Testis (tissue), 3 donors: Measurements from ENCODE around the gene TBC1D10A. TPM values are rescaled to one million over a fixed set of nuclear protein-coding genes. Genes with fewer than 3 reads are reported as not detected.
A peak's percentile ranks its signal among the peaks of the same experiment; 100 is the strongest.

Experiments used
- DNase-seq: peaks from one replicate; pipeline ENCODE4 v3.0.0-alpha.2; 2019
- H3K27ac ChIP-seq, 2 donors: fragments of 200-600 bp; sonication (generic); one replicate each; pipeline ENCODE4 v1.5.1; 2019
- H3K27me3 ChIP-seq: fragments of 200-600 bp; sonication (generic); one replicate; pipeline ENCODE4 v1.5.1; 2019
- H3K36me3 ChIP-seq: fragments of 200-600 bp; sonication (generic); one replicate; pipeline ENCODE4 v1.5.1; 2017; ENCODE audit warnings: low read depth; ENCODE audit errors: missing control alignments
- H3K4me1 ChIP-seq: fragments of 200-600 bp; sonication (generic); one replicate; pipeline ENCODE4 v1.5.1; 2019
- H3K4me3 ChIP-seq, 2 donors: fragments of 200-600 bp; sonication (generic); one replicate each; pipeline ENCODE4 v1.5.1; 2017 to 2019
- H3K9me3 ChIP-seq: fragments of 200-600 bp; sonication (generic); one replicate; pipeline ENCODE4 v1.5.1; 2017
- CTCF ChIP-seq, 3 experiments: fragments of 450-650 bp in 2 of 3; fragments of 200-600 bp in 1 of 3; sonication (generic) in 1 of 3; IDR thresholded peaks; one replicate each; pipeline ENCODE4 v1.5.1; 2016 to 2019; ENCODE audit warnings: antibody characterized with exemption in 3 of 3, mild to moderate bottlenecking in 2 of 3, moderate library complexity in 1 of 3
- POLR2A ChIP-seq: fragments of 450-650 bp; IDR thresholded peaks from one replicate; pipeline ENCODE4 v1.6.1; 2017; ENCODE audit warnings: antibody characterized with exemption, mild to moderate bottlenecking, moderate library complexity
- WGBS, 2 donors: methylation state at CpG; one replicate each; pipeline ENCODE4 v1.1.5; 2018; 5-methylcytosine and 5-hydroxymethylcytosine counted together
- intact Hi-C: fragments of 100-400 bp; cut with DNase I; formaldehyde crosslinking; loops from one replicate; pipeline ENCODE4 v1.15.1; 2023; ENCODE audit warnings: low total_unique reads
- polyA plus RNA-seq: library from polyadenylated mRNA; stranded (reverse); fragments of 350-450 nt; fragmentation: Illumina TruSeq; extraction: RNeasy Lipid Tissue Mini Kit (QIAGEN cat#74804); gene quantifications from one replicate; pipeline ENCODE4 v1.2.3, GENCODE V29; 2014; ENCODE audit warnings: low read depth, low replicate concordance; ENCODE audit not compliant: insufficient read depth
- total RNA-seq, 2 donors: library from RNA; depleted of rRNA; stranded (reverse); fragments of >200 nt; gene quantifications; one replicate each; pipeline ENCODE4 v1.2.3, GENCODE V29; 2016

Gene TBC1D10A
- total and polyA plus RNA-seq, 3 donors from 2014 or later, result 48.4 to 79.1 (median 51.0) TPM

GRCh38 chr22:30302810-30303138 lies 24.0 kb downstream of the TBC1D10A start:
- H3K27ac ChIP-seq, result peak overlapping the region; percentile 40 to 82
- no peaks in the 10 kb centered on the region for H3K27me3 ChIP-seq
- 57 to 77% methylated on average over 2 to 5 of the region's 5 CpGs for WGBS, 2 donors
- intact Hi-C loops, result no loop called here
- H3K36me3 ChIP-seq, result no peaks in the 10 kb centered on the region
- no peaks in the 10 kb centered on the region for H3K9me3 ChIP-seq
- H3K4me1 ChIP-seq, result peaks cover 52% of the 10 kb centered on the region
- no peak overlapping the region for H3K4me3 ChIP-seq
- no peak for TF ChIP-seq CTCF (IDR thresholded peaks at IDR 0.05)
- TF ChIP-seq POLR2A, result no peak
- no peak for DNase-seq

- TF ChIP-seq POLR2A (no peak), CTCF (IDR thresholded peaks at IDR 0.05) (no peak)
- Histone ChIP-seq H3K9me3 (no peaks in the 10 kb centered on the region), H3K4me3 (no peak overlapping the region), H3K27ac (peak overlapping the region; percentile 14 to 82), H3K4me1 (peaks cover 52% of the 10 kb centered on the region), H3K27me3 (no peaks in the 10 kb centered on the region), H3K36me3 (no peaks in the 10 kb centered on the region)
- 44 to 53% methylated on average over 9 of the region's 9 CpGs for WGBS, 2 donors
- intact Hi-C loops, result no loop called here
- no peak for DNase-seq
Measured at GRCh38 chr22:30301995-30302809, 24.5 kb downstream of the TBC1D10A start.

GRCh38 chr22:30299322-30299721 lies 27.4 kb downstream of the TBC1D10A start:
- no peaks in the 10 kb centered on the region for H3K9me3 ChIP-seq
- no peaks in the 10 kb centered on the region for H3K27me3 ChIP-seq
- no peak for DNase-seq
- H3K4me1 ChIP-seq, result peaks cover 26% of the 10 kb centered on the region
- no peak for TF ChIP-seq CTCF (IDR thresholded peaks at IDR 0.05)
- intact Hi-C loops, result no loop called here
- H3K36me3 ChIP-seq, result no peaks in the 10 kb centered on the region
- H3K27ac ChIP-seq, result no peak overlapping the region
- 85 to 94% methylated on average over 13 of the region's 13 CpGs for WGBS, 2 donors
- no peak overlapping the region for H3K4me3 ChIP-seq

- Histone ChIP-seq H3K4me3 (no peak overlapping the region), H3K27me3 (no peaks in the 10 kb centered on the region), H3K4me1 (peaks cover 22% of the 10 kb centered on the region), H3K9me3 (no peaks in the 10 kb centered on the region), H3K36me3 (no peaks in the 10 kb centered on the region), H3K27ac (no peak overlapping the region)
- WGBS, 2 donors, result 92 to 96% methylated on average over 8 to 9 of the region's 9 CpGs
- intact Hi-C loops, result no loop called here
- DNase-seq, result no peak
- TF ChIP-seq CTCF (IDR thresholded peaks at IDR 0.05) (no peak), POLR2A (no peak)
Measured at GRCh38 chr22:30297991-30298701, 28.6 kb downstream of the TBC1D10A start.
